ENCODE data around the gene KIF5C.

KIF5C gene

GRCh38 chr2:149002891-149003740 is 128.1 kb downstream of the KIF5C start:
- Histone ChIP-seq H3K4me1 (ENCODE audit: control insufficient read depth in 1 of 2, insufficient read depth in 2 of 2, low read length in 2 of 2) (no peaks in the 10 kb centered on the region), H3K27ac (ENCODE audit: low read length) (no peak overlapping the region), H3K4me3 (ENCODE audit: low read depth in 1 of 2, low read length in 2 of 2) (no peak overlapping the region), H3K36me3 (ENCODE audit: control insufficient read depth in 1 of 2, insufficient read depth in 2 of 2, low read length in 2 of 2) (no peaks in the 10 kb centered on the region), H3K9me3 (ENCODE audit: control insufficient read depth in 1 of 2, low read length in 2 of 2) (no peaks in the 10 kb centered on the region), H3K27me3 (ENCODE audit: low read depth, low read length) (no peaks in the 10 kb centered on the region)

- Histone ChIP-seq H3K36me3 (ENCODE audit: control insufficient read depth in 1 of 2, insufficient read depth in 2 of 2, low read length in 2 of 2) (no peaks in the 10 kb centered on the region), H3K4me3 (ENCODE audit: low read depth in 1 of 2, low read length in 2 of 2) (no peak overlapping the region), H3K9me3 (ENCODE audit: control insufficient read depth in 1 of 2, low read length in 2 of 2) (no peaks in the 10 kb centered on the region), H3K27me3 (ENCODE audit: low read depth, low read length) (no peaks in the 10 kb centered on the region), H3K4me1 (ENCODE audit: control insufficient read depth in 1 of 2, insufficient read depth in 2 of 2, low read length in 2 of 2) (no peaks in the 10 kb centered on the region), H3K27ac (ENCODE audit: low read length) (no peak overlapping the region)
Observed at GRCh38 chr2:149004836-149005235, 129.8 kb downstream of the KIF5C start.

GRCh38 chr2:149005471-149006077 is 130.5 kb downstream of the KIF5C start:
- no peak overlapping the region for H3K27ac ChIP-seq (ENCODE audit: low read length)
- H3K4me1 ChIP-seq (ENCODE audit: control insufficient read depth in 1 of 2, insufficient read depth in 2 of 2, low read length in 2 of 2) = no peaks in the 10 kb centered on the region
- no peaks in the 10 kb centered on the region for H3K27me3 ChIP-seq (ENCODE audit: low read depth, low read length)
- no peaks in the 10 kb centered on the region for H3K36me3 ChIP-seq (ENCODE audit: control insufficient read depth in 1 of 2, insufficient read depth in 2 of 2, low read length in 2 of 2)
- H3K9me3 ChIP-seq (ENCODE audit: control insufficient read depth in 1 of 2, low read length in 2 of 2) = no peaks in the 10 kb centered on the region
- no peak overlapping the region for H3K4me3 ChIP-seq (ENCODE audit: low read depth in 1 of 2, low read length in 2 of 2)

GRCh38 chr2:149006883-149007543 is 132.0 kb downstream of the KIF5C start:
- Histone ChIP-seq H3K27ac (ENCODE audit: low read length) (no peak overlapping the region), H3K4me3 (ENCODE audit: low read depth in 1 of 2, low read length in 2 of 2) (no peak overlapping the region), H3K4me1 (ENCODE audit: control insufficient read depth in 1 of 2, insufficient read depth in 2 of 2, low read length in 2 of 2) (no peaks in the 10 kb centered on the region), H3K9me3 (ENCODE audit: control insufficient read depth in 1 of 2, low read length in 2 of 2) (no peaks in the 10 kb centered on the region), H3K27me3 (ENCODE audit: low read depth, low read length) (no peaks in the 10 kb centered on the region), H3K36me3 (ENCODE audit: control insufficient read depth in 1 of 2, insufficient read depth in 2 of 2, low read length in 2 of 2) (no peaks in the 10 kb centered on the region)

- no peak overlapping the region for H3K27ac ChIP-seq (ENCODE audit: low read length)
- no peaks in the 10 kb centered on the region for H3K27me3 ChIP-seq (ENCODE audit: low read depth, low read length)
- no peak overlapping the region for H3K4me3 ChIP-seq (ENCODE audit: low read depth in 1 of 2, low read length in 2 of 2)
- H3K9me3 ChIP-seq (ENCODE audit: control insufficient read depth in 1 of 2, low read length in 2 of 2) = no peaks in the 10 kb centered on the region
- H3K36me3 ChIP-seq (ENCODE audit: control insufficient read depth in 1 of 2, insufficient read depth in 2 of 2, low read length in 2 of 2) = no peaks in the 10 kb centered on the region
- H3K4me1 ChIP-seq (ENCODE audit: control insufficient read depth in 1 of 2, insufficient read depth in 2 of 2, low read length in 2 of 2) = no peaks in the 10 kb centered on the region
Observed at GRCh38 chr2:149008381-149008780, 133.4 kb downstream of the KIF5C start.

GRCh38 chr2:149009576-149010461 is 134.8 kb downstream of the KIF5C start:
- H3K4me1 ChIP-seq (ENCODE audit: control insufficient read depth in 1 of 2, insufficient read depth in 2 of 2, low read length in 2 of 2) = no peaks in the 10 kb centered on the region
- no peak overlapping the region for H3K27ac ChIP-seq (ENCODE audit: low read length)
- H3K4me3 ChIP-seq (ENCODE audit: low read depth in 1 of 2, low read length in 2 of 2) = no peak overlapping the region
- H3K36me3 ChIP-seq (ENCODE audit: control insufficient read depth in 1 of 2, insufficient read depth in 2 of 2, low read length in 2 of 2) = no peaks in the 10 kb centered on the region
- no peaks in the 10 kb centered on the region for H3K27me3 ChIP-seq (ENCODE audit: low read depth, low read length)
- no peaks in the 10 kb centered on the region for H3K9me3 ChIP-seq (ENCODE audit: control insufficient read depth in 1 of 2, low read length in 2 of 2)

GRCh38 chr2:149012545-149012944 is 137.5 kb downstream of the KIF5C start:
- Histone ChIP-seq H3K4me3 (ENCODE audit: low read depth in 1 of 2, low read length in 2 of 2) (no peak overlapping the region), H3K9me3 (ENCODE audit: control insufficient read depth in 1 of 2, low read length in 2 of 2) (no peaks in the 10 kb centered on the region), H3K27ac (ENCODE audit: low read length) (no peak overlapping the region), H3K27me3 (ENCODE audit: low read depth, low read length) (no peaks in the 10 kb centered on the region), H3K36me3 (ENCODE audit: control insufficient read depth in 1 of 2, insufficient read depth in 2 of 2, low read length in 2 of 2) (no peaks in the 10 kb centered on the region), H3K4me1 (ENCODE audit: control insufficient read depth in 1 of 2, insufficient read depth in 2 of 2, low read length in 2 of 2) (no peaks in the 10 kb centered on the region)

- Histone ChIP-seq H3K27me3 (ENCODE audit: low read depth, low read length) (no peaks in the 10 kb centered on the region), H3K36me3 (ENCODE audit: control insufficient read depth in 1 of 2, insufficient read depth in 2 of 2, low read length in 2 of 2) (no peaks in the 10 kb centered on the region), H3K4me1 (ENCODE audit: control insufficient read depth in 1 of 2, insufficient read depth in 2 of 2, low read length in 2 of 2) (no peaks in the 10 kb centered on the region), H3K27ac (ENCODE audit: low read length) (no peak overlapping the region), H3K9me3 (ENCODE audit: control insufficient read depth in 1 of 2, low read length in 2 of 2) (no peaks in the 10 kb centered on the region), H3K4me3 (ENCODE audit: low read depth in 1 of 2, low read length in 2 of 2) (no peak overlapping the region)
Observed at GRCh38 chr2:149015501-149015900, 140.5 kb downstream of the KIF5C start.

- Histone ChIP-seq H3K4me3 (ENCODE audit: low read depth in 1 of 2, low read length in 2 of 2) (no peak overlapping the region), H3K27ac (ENCODE audit: low read length) (no peak overlapping the region), H3K9me3 (ENCODE audit: control insufficient read depth in 1 of 2, low read length in 2 of 2) (no peaks in the 10 kb centered on the region), H3K36me3 (ENCODE audit: control insufficient read depth in 1 of 2, insufficient read depth in 2 of 2, low read length in 2 of 2) (no peaks in the 10 kb centered on the region), H3K27me3 (ENCODE audit: low read depth, low read length) (no peaks in the 10 kb centered on the region), H3K4me1 (ENCODE audit: control insufficient read depth in 1 of 2, insufficient read depth in 2 of 2, low read length in 2 of 2) (no peaks in the 10 kb centered on the region)
Observed at GRCh38 chr2:149015926-149016563, 141.0 kb downstream of the KIF5C start.

- H3K9me3 ChIP-seq (ENCODE audit: control insufficient read depth in 1 of 2, low read length in 2 of 2) = no peaks in the 10 kb centered on the region
- no peak overlapping the region for H3K27ac ChIP-seq (ENCODE audit: low read length)
- no peaks in the 10 kb centered on the region for H3K36me3 ChIP-seq (ENCODE audit: control insufficient read depth in 1 of 2, insufficient read depth in 2 of 2, low read length in 2 of 2)
- no peak overlapping the region for H3K4me3 ChIP-seq (ENCODE audit: low read depth in 1 of 2, low read length in 2 of 2)
- no peaks in the 10 kb centered on the region for H3K27me3 ChIP-seq (ENCODE audit: low read depth, low read length)
- no peaks in the 10 kb centered on the region for H3K4me1 ChIP-seq (ENCODE audit: control insufficient read depth in 1 of 2, insufficient read depth in 2 of 2, low read length in 2 of 2)
Observed at GRCh38 chr2:149017116-149017985, 142.3 kb downstream of the KIF5C start.

All from muscle layer of duodenum (tissue), 2 donors.